Endothelial cell (in vitro differentiated cells): ENCODE results near the gene PTPRD. TPM values are rescaled to one million over a fixed set of nuclear protein-coding genes. Genes with fewer than 3 reads are reported as not detected.

Source experiments
- DNase-seq: peaks from one replicate; pipeline ENCODE4 v3.0.0; 2021; ENCODE audit warnings: low spot score
- H3K27ac Mint-ChIP-seq: one replicate; pipeline ENCODE4 v1.8.0; 2021; ENCODE audit warnings: mixed read lengths, inconsistent platforms; ENCODE audit not compliant: unreplicated experiment
- H3K27me3 Mint-ChIP-seq: one replicate; pipeline ENCODE4 v1.8.0; 2021; ENCODE audit warnings: mild to moderate bottlenecking, moderate library complexity, mixed read lengths, inconsistent platforms; ENCODE audit not compliant: unreplicated experiment
- H3K36me3 Mint-ChIP-seq: one replicate; pipeline ENCODE4 v1.8.0; 2021; ENCODE audit warnings: mild to moderate bottlenecking, low read depth, mixed read lengths, inconsistent platforms; ENCODE audit not compliant: unreplicated experiment
- H3K4me1 Mint-ChIP-seq: one replicate; pipeline ENCODE4 v1.8.0; 2021; ENCODE audit warnings: mild to moderate bottlenecking, mixed read lengths, inconsistent platforms; ENCODE audit not compliant: unreplicated experiment
- H3K4me3 Mint-ChIP-seq: one replicate; pipeline ENCODE4 v1.8.0; 2021; ENCODE audit warnings: mild to moderate bottlenecking, mixed read lengths, inconsistent platforms; ENCODE audit not compliant: unreplicated experiment
- H3K9me3 Mint-ChIP-seq: one replicate; pipeline ENCODE4 v1.8.0; 2021; ENCODE audit warnings: mixed read lengths, inconsistent platforms; ENCODE audit not compliant: unreplicated experiment
- CTCF ChIP-seq: fragments of 200-600 bp; sonication (generic); IDR thresholded peaks from one replicate; pipeline ENCODE4 v1.5.0; 2021; ENCODE audit warnings: antibody characterized with exemption; ENCODE audit not compliant: unreplicated experiment
- total RNA-seq: library from RNA; stranded (reverse); fragmentation: NEBNext Ultra II Directional; extraction: Animal tissue kit (Norgen Biotek cat#: 25700); gene quantifications from one replicate; pipeline ENCODE4 v1.2.1, GENCODE V29; 2021; ENCODE audit not compliant: unreplicated experiment

PTPRD gene
- total RNA-seq, 1 donor from 2014 or later, result 47.8 TPM

- no peaks in the 10 kb centered on the region for H3K4me1 Mint-ChIP-seq
- DNase-seq, result no peak
- no peak for TF ChIP-seq CTCF
- peaks cover 3% of the 10 kb centered on the region for H3K27me3 Mint-ChIP-seq
- no peaks in the 10 kb centered on the region for H3K9me3 Mint-ChIP-seq
- no peaks in the 10 kb centered on the region for H3K36me3 Mint-ChIP-seq
- no peak overlapping the region for H3K27ac Mint-ChIP-seq
- no peak overlapping the region for H3K4me3 Mint-ChIP-seq
Measured at GRCh38 chr9:8371686-8372085, 2241.1 kb downstream of the PTPRD start.

- Mint-ChIP-seq H3K4me3 (no peak overlapping the region), H3K4me1 (peaks cover 9% of the 10 kb centered on the region), H3K36me3 (no peaks in the 10 kb centered on the region), H3K9me3 (no peaks in the 10 kb centered on the region), H3K27ac (no peak overlapping the region), H3K27me3 (peaks cover 3% of the 10 kb centered on the region)
- TF ChIP-seq CTCF, result no peak
- DNase-seq, result no peak
Measured at GRCh38 chr9:8366161-8366926, 2246.5 kb downstream of the PTPRD start.

GRCh38 chr9:8365466-8366160 is 2247.2 kb downstream of the PTPRD start:
- no peak for DNase-seq
- H3K4me1 Mint-ChIP-seq, result peaks cover 12% of the 10 kb centered on the region
- H3K4me3 Mint-ChIP-seq, result no peak overlapping the region
- no peak overlapping the region for H3K27ac Mint-ChIP-seq
- TF ChIP-seq CTCF, result no peak
- H3K27me3 Mint-ChIP-seq, result peaks cover 4% of the 10 kb centered on the region
- H3K9me3 Mint-ChIP-seq, result no peaks in the 10 kb centered on the region
- no peaks in the 10 kb centered on the region for H3K36me3 Mint-ChIP-seq

GRCh38 chr9:8365029-8365428 is 2247.8 kb downstream of the PTPRD start:
- no peak overlapping the region for H3K4me3 Mint-ChIP-seq
- peaks cover 4% of the 10 kb centered on the region for H3K27me3 Mint-ChIP-seq
- H3K36me3 Mint-ChIP-seq, result no peaks in the 10 kb centered on the region
- no peaks in the 10 kb centered on the region for H3K9me3 Mint-ChIP-seq
- peaks cover 12% of the 10 kb centered on the region for H3K4me1 Mint-ChIP-seq
- TF ChIP-seq CTCF, result no peak
- DNase-seq, result no peak
- no peak overlapping the region for H3K27ac Mint-ChIP-seq
